ENCODE results near the gene MTRFR. TPM values are rescaled to one million over a fixed set of nuclear protein-coding genes. Genes with fewer than 3 reads are reported as not detected.

MTRFR gene
- polyA plus RNA-seq, 1 donor (not counting 4 experiments of a cell fraction or from before 2014, with no cell fraction given) = 8.5 TPM

- no peaks in the 10 kb centered on the region for H3K27me3 ChIP-seq (ENCODE audit: control insufficient read depth, extremely low read depth, insufficient read depth, low read length)
- H3K9me3 ChIP-seq (ENCODE audit: control insufficient read depth, low read depth, low read length) = no peaks in the 10 kb centered on the region
- no peak overlapping the region for H3K4me2 ChIP-seq (ENCODE audit: control insufficient read depth, extremely low read depth, insufficient read depth, low read depth, low read length)
- H3K36me3 ChIP-seq (ENCODE audit: control insufficient read depth in 2 of 2, extremely low read depth in 1 of 2, insufficient read depth in 2 of 2, low read length in 2 of 2) = peaks cover 21 to 25% of the 10 kb centered on the region in 2 experiments
- no peak overlapping the region for H3K9ac ChIP-seq (ENCODE audit: control insufficient read depth, extremely low read depth, insufficient read depth, low read length)
- H3K9me1 ChIP-seq (ENCODE audit: control insufficient read depth, extremely low read depth, insufficient read depth, low read length) = no peaks in the 10 kb centered on the region
- H2AFZ ChIP-seq (ENCODE audit: control insufficient read depth, low read length) = no peak overlapping the region
- H3K4me1 ChIP-seq (ENCODE audit: control insufficient read depth, extremely low read depth, insufficient read depth, low read length) = peaks cover 7% of the 10 kb centered on the region
- peaks cover 63% of the 10 kb centered on the region for H3K79me2 ChIP-seq (ENCODE audit: control insufficient read depth, insufficient read depth, low read length)
- TF ChIP-seq CTCF (optimal IDR thresholded peaks at IDR 0.05 in 1 of 3, IDR thresholded peaks at IDR 0.05 in 1 of 3, conservative IDR thresholded peaks at IDR 0.05 in 1 of 3; ENCODE audit: extremely low read depth in 1 of 3, insufficient read depth in 2 of 3, low read length in 3 of 3) (no peak), EZH2 (IDR thresholded peaks at IDR 0.05; ENCODE audit: low read length) (no peak)
- no peak overlapping the region for H3K27ac ChIP-seq (ENCODE audit: control insufficient read depth, insufficient read depth, low read length)
- no peak for FAIRE-seq
- dilution Hi-C loops (cut with MboI; ENCODE audit: extremely low pct_ligation_motif_present, low sequenced_read_pairs) = no loop called here
- H4K20me1 ChIP-seq (ENCODE audit: control insufficient read depth, extremely low read depth, insufficient read depth, low read length) = peaks cover 7% of the 10 kb centered on the region
- H3K4me3 ChIP-seq (ENCODE audit: control insufficient read depth in 2 of 3, extremely low read depth in 1 of 3, insufficient read depth in 2 of 3, low read depth in 1 of 3, low read length in 3 of 3) = no peak overlapping the region
- DNase-seq (ENCODE audit: low read depth, low spot score) = no peak
Measured at GRCh38 chr12:123266679-123267277, 33.5 kb downstream of the MTRFR start.

GRCh38 chr12:123267335-123267920 lies 34.2 kb downstream of the MTRFR start:
- dilution Hi-C loops (cut with MboI; ENCODE audit: extremely low pct_ligation_motif_present, low sequenced_read_pairs) = no loop called here
- H3K27me3 ChIP-seq (ENCODE audit: control insufficient read depth, extremely low read depth, insufficient read depth, low read length) = no peaks in the 10 kb centered on the region
- H3K9me3 ChIP-seq (ENCODE audit: control insufficient read depth, low read depth, low read length) = no peaks in the 10 kb centered on the region
- H3K9ac ChIP-seq (ENCODE audit: control insufficient read depth, extremely low read depth, insufficient read depth, low read length) = no peak overlapping the region
- no peak overlapping the region for H3K4me3 ChIP-seq (ENCODE audit: control insufficient read depth in 2 of 3, extremely low read depth in 1 of 3, insufficient read depth in 2 of 3, low read depth in 1 of 3, low read length in 3 of 3)
- FAIRE-seq = no peak
- H3K9me1 ChIP-seq (ENCODE audit: control insufficient read depth, extremely low read depth, insufficient read depth, low read length) = no peaks in the 10 kb centered on the region
- H3K79me2 ChIP-seq (ENCODE audit: control insufficient read depth, insufficient read depth, low read length) = peaks cover 62% of the 10 kb centered on the region
- H3K4me2 ChIP-seq (ENCODE audit: control insufficient read depth, extremely low read depth, insufficient read depth, low read depth, low read length) = no peak overlapping the region
- peaks cover 20 to 25% of the 10 kb centered on the region in 2 experiments for H3K36me3 ChIP-seq (ENCODE audit: control insufficient read depth in 2 of 2, extremely low read depth in 1 of 2, insufficient read depth in 2 of 2, low read length in 2 of 2)
- TF ChIP-seq EZH2 (IDR thresholded peaks at IDR 0.05; ENCODE audit: low read length) = no peak
- TF ChIP-seq CTCF (optimal IDR thresholded peaks at IDR 0.05 in 1 of 3, IDR thresholded peaks at IDR 0.05 in 1 of 3, conservative IDR thresholded peaks at IDR 0.05 in 1 of 3; ENCODE audit: extremely low read depth in 1 of 3, insufficient read depth in 2 of 3, low read length in 3 of 3) = no peak
- no peak for DNase-seq (ENCODE audit: low read depth, low spot score)
- no peak overlapping the region for H2AFZ ChIP-seq (ENCODE audit: control insufficient read depth, low read length)
- H4K20me1 ChIP-seq (ENCODE audit: control insufficient read depth, extremely low read depth, insufficient read depth, low read length) = peaks cover 7% of the 10 kb centered on the region
- no peak overlapping the region for H3K27ac ChIP-seq (ENCODE audit: control insufficient read depth, insufficient read depth, low read length)
- H3K4me1 ChIP-seq (ENCODE audit: control insufficient read depth, extremely low read depth, insufficient read depth, low read length) = peaks cover 11% of the 10 kb centered on the region

Data from keratinocyte (primary cell).